Motor neuron (in vitro differentiated cells): ENCODE results near the gene MIPOL1. TPM values are rescaled to one million over a fixed set of nuclear protein-coding genes. Genes with fewer than 3 reads are reported as not detected.
"Not testable (repeated sequence)": the region's sequence is repeated elsewhere in the genome, so short reads cannot be mapped to it uniquely, and the experiment has no call there.

Experiments
- ATAC-seq, 8 experiments: fragments of 200-7000 bp; cut with Tn5 transposase; replicated peaks in 6 of 8; 2 replicates each; pipeline ENCODE4 v1.8.0; 2021; ENCODE audit warnings: mild to moderate bottlenecking in 8 of 8, moderate library complexity in 8 of 8
- H3K27ac ChIP-seq, 2 donors: fragments of 250-450 bp; sonication (Bioruptor Pico); 2 replicates each; pipeline ENCODE4 v1.9.0; 2021; ENCODE audit warnings: antibody characterized with exemption in 2 of 2, mild to moderate bottlenecking in 2 of 2, moderate library complexity in 1 of 2
- H3K4me1 ChIP-seq, 2 donors: fragments of 250-450 bp; sonication (Bioruptor Pico); replicated peaks in 1 of 2; 2 replicates each; pipeline ENCODE4 v1.6.1; 2021; ENCODE audit warnings: antibody characterized with exemption in 2 of 2, mild to moderate bottlenecking in 2 of 2, moderate library complexity in 1 of 2
- H3K4me3 ChIP-seq, 5 donors: fragments of 250-450 bp; sonication (Bioruptor Pico); 2 replicates each; pipeline ENCODE4 v1.9.0; 2021; ENCODE audit warnings: antibody characterized with exemption in 5 of 5, mild to moderate bottlenecking in 5 of 5, moderate library complexity in 4 of 5
- WGBS, 10 experiments: fragments of 450-650 bp; shearing (Covaris generic); methylation state at CpG; one replicate each; pipeline ENCODE4 v1.0.0; 2022; 5-methylcytosine and 5-hydroxymethylcytosine counted together
- in situ Hi-C, 9 experiments: fragments of 400-800 bp; cut with MboI; loops; one replicate each; pipeline ENCODE4 v1.15.0; 2021; ENCODE audit warnings: low sequenced_read_pairs in 9 of 9, low pct_unique_long_range_greater_than_20kb in 2 of 9; ENCODE audit not compliant: unreplicated experiment in 9 of 9
- total RNA-seq, 8 experiments: library from RNA; unstranded; fragments of 300-600 nt; gene quantifications; 2 replicates each; pipeline versions ENCODE4 v1.2.3 to v1.2.4, GENCODE V29; 2022

Gene MIPOL1
- total RNA-seq, 8 experiments from 2014 or later, result 7.0 to 28.0 (median 14.3) TPM

DNA sequence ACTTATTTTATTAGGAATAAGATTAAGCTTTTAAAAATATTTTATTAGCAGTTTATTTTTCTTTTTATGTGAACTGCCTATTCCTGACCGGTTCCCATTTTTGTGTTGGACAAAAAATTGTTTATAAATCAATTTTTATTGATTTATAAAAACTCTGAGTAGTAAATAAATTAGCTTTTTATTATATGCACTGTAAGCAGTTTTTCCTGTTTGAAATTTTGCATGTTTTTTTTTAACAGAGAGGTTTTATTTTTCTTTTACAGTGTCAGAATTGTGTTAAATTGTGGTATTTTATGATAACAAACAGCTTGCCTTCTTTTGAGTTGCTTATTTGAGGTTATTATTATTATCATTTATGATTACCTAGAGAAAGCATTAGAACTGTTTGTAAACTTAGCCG is 329.3 kb downstream of the MIPOL1 start:
- 90 to 100% (median 96%) methylated on average over 2 of the region's 2 CpGs for WGBS, 10 experiments
- H3K4me3 ChIP-seq, result no peak overlapping the region
- no peak overlapping the region for H3K27ac ChIP-seq
- no peak for ATAC-seq
- in situ Hi-C loops, result no loop called here
- H3K4me1 ChIP-seq, result no peaks in the 10 kb centered on the region

DNA sequence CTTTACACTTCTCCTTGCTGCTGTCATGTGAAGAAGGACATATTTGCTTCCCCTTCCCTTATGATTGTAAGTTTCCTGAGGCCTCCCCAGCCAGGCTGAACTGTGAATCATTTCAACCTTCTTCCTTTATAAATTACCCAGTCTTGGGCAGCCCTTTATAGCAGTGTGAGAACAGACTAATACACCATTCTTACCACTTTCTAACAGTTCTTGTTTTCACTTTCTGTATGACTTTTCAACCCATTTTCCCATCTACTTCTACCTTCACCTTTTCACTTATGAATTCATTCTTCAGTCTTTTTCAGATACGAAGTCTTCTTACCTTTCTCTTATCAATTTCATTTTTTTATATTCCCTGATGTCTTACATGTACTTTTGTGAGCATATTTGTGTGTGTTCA is 342.3 kb downstream of the MIPOL1 start:
- no peaks in the 10 kb centered on the region for H3K4me1 ChIP-seq
- no peak overlapping the region for H3K27ac ChIP-seq
- no peak for ATAC-seq
- in situ Hi-C loops, result no loop called here
- WGBS, 10 experiments, result 88 to 100% (median 93%) methylated on average over 1 of the region's 1 CpG
- no peak overlapping the region for H3K4me3 ChIP-seq

DNA sequence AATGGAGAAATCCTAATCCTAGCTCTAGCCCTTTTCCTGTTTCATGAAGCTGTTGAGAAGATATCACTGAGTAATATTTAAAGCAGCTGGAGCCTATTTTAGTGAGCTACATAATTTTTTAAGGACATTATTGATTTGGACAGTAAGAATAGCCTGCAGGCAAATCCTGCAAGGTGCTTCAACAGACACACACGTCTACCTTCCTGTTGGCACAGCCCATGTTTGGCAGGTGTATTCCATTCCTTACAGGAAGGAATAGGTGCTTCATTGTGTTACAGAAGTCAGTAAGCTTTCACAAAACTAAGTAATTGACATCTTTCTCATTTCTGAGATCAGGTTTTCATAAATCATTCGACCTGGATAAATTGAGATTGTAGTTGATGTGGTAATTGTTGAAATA is 346.7 kb downstream of the MIPOL1 start:
- no peak for ATAC-seq
- in situ Hi-C loops, result no loop called here
- 38 to 89% (median 72%) methylated on average over 1 to 2 of the region's 2 CpGs; no CpG with 5 or more reads in 2 of the 10 experiments for WGBS, 10 experiments
- Histone ChIP-seq H3K4me3 (no peak overlapping the region), H3K4me1 (no peaks in the 10 kb centered on the region), H3K27ac (no peak overlapping the region)

DNA sequence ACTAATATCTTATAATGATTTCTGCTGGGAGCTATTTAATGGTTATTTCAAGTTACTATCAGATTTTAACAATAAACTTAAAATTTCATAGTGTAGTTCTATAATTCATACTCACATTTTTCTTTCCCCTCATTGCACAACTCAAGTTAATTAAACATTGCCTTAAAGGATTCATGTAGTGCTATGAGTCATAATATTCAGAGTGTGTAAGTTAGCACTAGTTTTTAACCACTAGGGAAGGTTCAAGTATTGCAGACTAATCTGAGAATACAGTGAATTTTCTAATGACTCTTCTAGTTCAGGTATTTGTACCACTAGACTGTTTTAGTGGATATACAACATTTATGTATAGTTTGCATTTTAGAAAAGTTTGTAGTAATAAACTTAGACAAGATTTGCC is 347.4 kb downstream of the MIPOL1 start:
- H3K4me3 ChIP-seq, result no peak overlapping the region
- no peak overlapping the region for H3K27ac ChIP-seq
- no peak for ATAC-seq
- no peaks in the 10 kb centered on the region for H3K4me1 ChIP-seq
- in situ Hi-C loops, result no loop called here

DNA sequence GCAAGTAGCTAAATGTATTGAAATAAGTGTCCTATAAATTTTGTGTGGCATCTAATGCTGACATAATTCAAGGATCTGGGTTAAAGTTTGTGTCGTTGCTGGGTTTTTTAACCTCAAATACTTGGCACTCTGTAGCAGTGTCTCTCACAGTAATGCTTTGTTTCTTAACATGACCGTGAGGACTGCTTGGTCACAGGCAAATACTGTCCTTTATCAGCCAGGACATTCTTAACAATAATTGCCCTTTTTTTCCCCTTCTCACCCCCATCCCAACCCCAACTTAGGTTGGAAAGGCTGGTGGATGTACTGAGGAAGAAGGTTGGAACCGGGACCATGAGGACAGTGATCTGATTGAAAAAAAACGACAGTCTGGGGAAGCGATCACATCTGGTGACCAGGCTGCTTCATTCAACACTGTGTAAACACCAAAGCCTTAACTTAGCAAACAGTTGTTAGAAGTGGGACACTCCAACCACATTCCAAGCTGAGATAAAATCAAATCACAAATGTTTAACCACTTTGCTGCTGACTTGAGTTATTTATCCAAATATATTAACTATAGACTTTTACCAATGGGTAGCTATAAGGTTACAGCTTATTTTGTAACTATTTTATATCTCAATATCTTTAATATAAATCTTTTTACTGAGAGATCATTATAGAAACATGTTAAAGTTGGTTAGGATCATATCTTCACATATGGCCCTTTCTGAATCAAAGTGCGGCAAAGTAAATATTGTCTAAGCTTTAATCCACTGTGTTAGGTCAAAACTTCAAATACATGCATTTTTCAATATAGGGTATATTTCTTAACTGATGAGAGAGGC is 349.1 kb downstream of the MIPOL1 start:
- peak in 6 of 8 experiments; percentile 59 to 100 (median 80) for ATAC-seq
- Histone ChIP-seq H3K4me1 (no peaks in the 10 kb centered on the region), H3K4me3 (no peak overlapping the region), H3K27ac (peak overlapping the region in 1 of 2 donors; percentile 44)
- in situ Hi-C loops, result no loop called here
- 38 to 100% (median 77%) methylated on average over 1 to 6 of the region's 6 CpGs; no CpG with 5 or more reads in 2 of the 10 experiments for WGBS, 10 experiments

DNA sequence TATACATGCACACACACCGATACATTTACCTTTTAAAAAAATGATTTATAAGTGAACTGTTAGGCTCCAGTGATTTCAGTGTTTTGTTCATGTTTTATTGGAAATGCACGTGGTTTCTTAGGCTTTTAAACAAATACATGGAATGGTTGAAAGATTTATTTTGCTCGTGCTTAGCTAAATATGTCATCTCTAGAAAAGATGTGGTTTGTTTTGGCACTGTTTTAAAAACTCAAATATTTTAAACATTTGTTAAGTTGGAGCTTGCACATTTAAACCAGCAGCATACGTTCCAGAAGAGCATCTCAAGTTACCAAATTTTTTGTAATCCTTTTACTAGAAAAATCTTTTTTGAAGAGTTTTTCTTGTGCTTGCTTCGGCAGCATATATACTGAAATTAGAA is 352.8 kb downstream of the MIPOL1 start:
- in situ Hi-C loops, result loop anchor here in 1 of 9 experiments (25.0 kb wide), 1 partner anchor 288 kb away; no protein-coding TSS in a partner anchor
- no peak for ATAC-seq
- Histone ChIP-seq H3K27ac (no peak overlapping the region), H3K4me1 (no peaks in the 10 kb centered on the region), H3K4me3 (no peak overlapping the region)
- 8 to 100% (median 75%) methylated on average over 3 to 5 of the region's 5 CpGs for WGBS, 10 experiments

DNA sequence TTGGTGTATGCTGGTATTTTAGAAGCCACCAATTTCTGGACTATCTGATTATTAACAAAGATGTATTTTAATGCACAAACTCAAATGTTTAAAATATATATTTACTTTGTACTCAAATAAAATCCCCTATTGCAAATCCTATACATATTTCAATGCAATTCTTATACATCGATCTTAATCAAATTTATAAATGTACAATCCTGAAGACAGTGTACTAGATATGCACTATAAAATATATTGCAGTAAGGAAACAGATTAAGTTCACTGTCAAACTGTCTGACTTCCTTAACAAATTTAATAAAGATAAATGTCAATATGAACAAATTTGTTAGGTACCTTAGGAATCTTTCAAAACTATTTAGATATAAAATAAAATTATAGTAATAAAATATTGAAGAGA is 353.4 kb downstream of the MIPOL1 start:
- ATAC-seq, result no peak
- no peaks in the 10 kb centered on the region for H3K4me1 ChIP-seq
- no peak overlapping the region for H3K4me3 ChIP-seq
- WGBS, 10 experiments, result 67 to 100% (median 100%) methylated on average over 1 of the region's 1 CpG; no CpG with 5 or more reads in 1 of the 10 experiments
- H3K27ac ChIP-seq, result no peak overlapping the region
- in situ Hi-C loops, result loop anchor here in 1 of 9 experiments (25.0 kb wide), 1 partner anchor 289 kb away; no protein-coding TSS in a partner anchor

DNA sequence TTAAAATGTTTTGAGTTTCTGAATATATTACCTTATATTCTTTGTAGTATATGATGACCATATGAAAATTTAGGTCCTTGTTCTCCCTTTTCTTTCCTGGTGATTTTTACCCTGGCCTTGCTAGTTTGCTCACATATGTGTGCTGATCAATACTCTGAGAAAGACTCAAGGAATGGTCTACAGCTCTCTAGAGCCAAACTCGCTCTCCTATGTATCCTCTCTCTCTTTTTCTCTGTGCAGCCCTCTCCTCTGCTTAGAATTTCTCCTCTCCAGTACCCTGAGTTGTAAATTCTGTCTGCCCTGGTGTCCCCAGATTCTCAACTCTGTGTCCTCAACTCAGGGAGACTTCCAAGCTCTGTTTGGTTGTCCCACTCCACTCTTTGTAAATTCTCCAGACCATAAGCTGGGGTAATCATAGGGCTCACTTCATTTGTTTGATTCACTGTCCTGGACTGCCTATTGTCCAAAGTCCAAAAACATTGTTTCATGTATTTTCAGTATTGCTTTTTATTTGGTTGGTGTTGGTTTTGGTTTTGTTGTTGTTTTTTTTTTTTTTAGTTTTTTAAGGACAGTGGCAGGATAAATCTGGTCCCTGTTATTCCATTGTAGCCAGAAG is 356.3 kb downstream of the MIPOL1 start:
- WGBS, 10 experiments, result 60 to 100% (median 100%) methylated on average over 1 of the region's 1 CpG; no CpG with 5 or more reads in 3 of the 10 experiments
- in situ Hi-C loops, result loop anchor here in 1 of 9 experiments (25.0 kb wide), 1 partner anchor 292 kb away; no protein-coding TSS in a partner anchor
- ATAC-seq, result no peak

DNA sequence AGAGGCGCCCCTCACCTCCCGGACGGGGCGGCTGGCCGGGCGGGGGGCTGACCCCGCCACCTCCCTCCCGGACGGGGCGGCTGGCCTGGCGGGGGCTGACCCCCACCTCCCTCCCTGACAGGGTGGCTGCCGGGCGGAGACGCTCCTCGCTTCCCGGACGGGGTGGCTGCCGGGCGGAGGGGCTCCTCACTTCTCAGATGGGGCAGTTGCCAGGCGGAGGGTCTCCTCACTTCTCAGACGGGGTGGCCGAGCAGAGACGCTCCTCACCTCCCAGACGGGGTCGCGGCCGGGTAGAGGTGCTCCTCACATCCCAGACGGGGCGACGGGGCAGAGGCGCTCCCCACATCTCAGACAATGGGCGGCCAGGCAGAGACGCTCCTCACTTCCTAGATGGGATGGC is 357.9 kb downstream of the MIPOL1 start:
- H3K4me1 ChIP-seq, H3K4me3 ChIP-seq, ATAC-seq, H3K27ac ChIP-seq: not testable (repeated sequence)
- no CpG with 5 or more reads among the region's 33 CpGs for WGBS, 10 experiments
- in situ Hi-C loops, result loop anchor here in 1 of 9 experiments (25.0 kb wide), 1 partner anchor 293 kb away; no protein-coding TSS in a partner anchor

More for the DNA sequence above, 356.3 kb downstream of the MIPOL1 start:
- no peak overlapping the region for H3K4me3 ChIP-seq
- no peaks in the 10 kb centered on the region for H3K4me1 ChIP-seq
- H3K27ac ChIP-seq, result no peak overlapping the region

DNA sequence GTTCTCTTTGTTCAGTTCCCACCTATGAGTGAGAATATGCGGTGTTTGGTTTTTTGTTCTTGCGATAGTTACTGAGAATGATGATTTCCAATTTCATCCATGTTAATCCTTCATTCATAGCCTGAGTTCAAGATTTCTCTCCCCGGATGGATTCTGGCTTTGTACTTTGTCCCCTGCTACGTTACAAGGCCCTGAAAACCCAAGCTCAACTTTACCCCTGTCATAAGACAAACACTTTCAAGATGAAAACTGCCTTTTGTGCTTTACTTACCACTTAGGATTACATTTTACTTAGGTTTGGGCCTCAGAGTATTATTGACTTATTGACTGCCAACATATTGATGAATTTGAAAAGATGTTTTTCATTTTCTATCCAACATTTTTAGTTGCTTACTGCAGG is 361.0 kb downstream of the MIPOL1 start:
- WGBS, 10 experiments, result 66 to 100% (median 85%) methylated on average over 1 to 4 of the region's 4 CpGs; no CpG with 5 or more reads in 4 of the 10 experiments
- H3K27ac ChIP-seq, result no peak overlapping the region
- in situ Hi-C loops, result loop anchor here in 1 of 9 experiments (25.0 kb wide), 1 partner anchor 296 kb away; no protein-coding TSS in a partner anchor
- no peak for ATAC-seq
- no peak overlapping the region for H3K4me3 ChIP-seq
- H3K4me1 ChIP-seq, result no peaks in the 10 kb centered on the region

DNA sequence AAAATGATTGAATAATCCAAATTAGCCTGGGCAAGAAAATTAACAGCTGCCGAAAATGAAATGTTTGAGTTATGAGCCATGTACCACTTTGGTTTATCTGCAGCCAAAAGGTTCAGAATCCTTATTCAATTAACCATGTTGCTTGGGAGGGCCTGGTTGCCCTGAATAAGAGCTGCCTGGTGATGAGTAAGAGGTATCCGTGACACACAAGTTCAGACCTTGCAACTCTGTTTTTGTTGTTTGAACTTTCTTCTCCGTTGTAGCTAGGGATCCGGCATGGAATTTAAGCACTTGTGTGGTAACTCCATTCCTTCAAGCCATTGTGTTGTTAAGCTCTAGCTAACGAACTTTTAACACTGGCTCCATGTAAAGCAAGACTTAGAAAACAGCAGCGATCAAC is 361.6 kb downstream of the MIPOL1 start:
- in situ Hi-C loops, result loop anchor here in 1 of 9 experiments (25.0 kb wide), 1 partner anchor 297 kb away; no protein-coding TSS in a partner anchor
- whole genome bisulfite sequencing, 10 experiments, result 13 to 83% (median 63%) methylated on average over 3 to 6 of the region's 6 CpGs
- peak in 3 of 8 experiments; percentile 52 to 97 (median 71) for ATAC-seq
- H3K4me1 ChIP-seq, result no peaks in the 10 kb centered on the region
- no peak overlapping the region for H3K4me3 ChIP-seq
- no peak overlapping the region for H3K27ac ChIP-seq

DNA sequence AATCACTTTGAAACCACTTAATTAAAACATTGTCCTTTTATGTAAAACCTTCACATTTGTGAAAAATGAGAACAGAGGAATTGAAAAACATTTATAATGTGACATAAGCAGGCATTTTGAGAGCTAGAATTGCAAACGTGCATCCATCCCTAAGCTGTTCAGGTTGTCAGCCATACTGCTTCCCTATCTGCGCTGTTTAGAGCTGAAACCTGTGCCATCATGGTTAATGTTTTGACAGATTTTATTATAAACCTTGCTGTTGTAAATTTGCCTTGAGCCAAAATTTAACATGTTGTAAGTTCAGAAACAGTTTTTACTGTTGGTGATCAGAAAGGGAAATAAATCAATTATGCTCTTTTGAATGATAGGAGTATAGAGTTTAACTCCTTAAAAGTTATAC is 365.5 kb downstream of the MIPOL1 start:
- in situ Hi-C loops, result loop anchor here in 1 of 9 experiments (25.0 kb wide), 1 partner anchor 301 kb away; no protein-coding TSS in a partner anchor
- H3K4me3 ChIP-seq, result no peak overlapping the region
- H3K4me1 ChIP-seq, result peaks cover 0 to 2% of the 10 kb centered on the region in 2 donors
- 33 to 95% (median 63%) methylated on average over 1 to 2 of the region's 2 CpGs; no CpG with 5 or more reads in 2 of the 10 experiments for WGBS, 10 experiments
- H3K27ac ChIP-seq, result no peak overlapping the region
- ATAC-seq, result no peak

DNA sequence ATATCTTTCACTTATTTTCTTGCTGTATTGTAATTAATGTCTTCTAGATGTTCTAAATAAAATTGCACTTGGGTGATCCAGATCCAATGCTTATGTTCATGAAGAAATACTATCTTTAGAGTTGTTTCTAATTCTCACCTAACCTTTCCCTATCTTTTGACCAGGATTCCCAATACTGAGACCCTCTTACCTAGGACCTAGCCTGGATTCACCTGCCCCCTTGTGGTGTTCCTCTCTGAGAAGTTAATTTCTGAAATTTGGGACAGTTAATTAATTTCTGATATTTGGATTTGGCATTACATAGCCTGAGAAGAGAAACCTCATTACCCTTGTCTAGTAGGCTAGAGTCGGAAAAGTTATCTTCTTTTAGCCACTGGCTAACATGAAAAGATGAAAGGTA is 367.8 kb downstream of the MIPOL1 start:
- Histone ChIP-seq H3K4me1 (peaks cover 0 to 2% of the 10 kb centered on the region in 2 donors), H3K4me3 (peak overlapping the region in 1 of 5 donors; percentile 1), H3K27ac (no peak overlapping the region)
- in situ Hi-C loops, result loop anchor here in 1 of 9 experiments (25.0 kb wide), 1 partner anchor 303 kb away; no protein-coding TSS in a partner anchor
- 36 to 100% (median 83%) methylated on average over 1 of the region's 1 CpG; no CpG with 5 or more reads in 1 of the 10 experiments for WGBS, 10 experiments
- ATAC-seq, result peak in 1 of 8 experiments; percentile 27
